ENCODE data around the gene WDR91. TPM values are rescaled to one million over a fixed set of nuclear protein-coding genes. Genes with fewer than 3 reads are reported as not detected.

Gene WDR91
- polyA plus RNA-seq, 2 of the 4 experiments (the other 2 are of a cell fraction) = 5.1 to 5.3 TPM

DNA sequence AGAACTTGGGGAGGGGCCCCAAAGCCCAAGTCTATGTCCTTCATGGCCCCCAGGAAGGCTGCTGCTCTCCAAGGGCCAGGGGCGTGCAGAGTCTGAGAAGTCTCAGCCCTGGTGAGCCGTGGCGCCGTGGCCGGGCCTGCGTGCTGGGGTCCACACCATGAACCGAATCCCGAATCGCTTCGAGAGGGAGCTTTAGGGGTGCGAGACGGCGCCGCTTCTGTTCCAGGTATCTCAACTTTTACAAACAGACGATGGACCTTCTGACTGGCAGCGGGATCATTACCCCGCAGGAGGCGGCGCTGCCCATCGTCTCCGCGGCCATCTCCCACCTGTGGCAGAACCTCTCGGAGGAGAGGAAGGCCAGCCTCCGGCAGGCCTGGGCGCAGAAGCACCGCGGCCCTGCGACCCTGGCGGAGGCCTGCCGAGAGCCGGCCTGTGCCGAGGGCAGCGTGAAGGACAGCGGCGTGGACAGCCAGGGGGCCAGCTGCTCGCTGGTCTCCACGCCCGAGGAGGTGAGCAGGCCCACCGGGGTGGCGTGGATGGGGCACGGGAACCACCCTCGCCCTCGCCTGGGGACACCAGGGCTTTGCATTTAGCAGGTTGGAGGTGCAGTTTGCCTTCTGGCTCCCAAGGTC is 35.0 kb upstream of the WDR91 start (continued):
- TF ChIP-seq, protein P1, sequence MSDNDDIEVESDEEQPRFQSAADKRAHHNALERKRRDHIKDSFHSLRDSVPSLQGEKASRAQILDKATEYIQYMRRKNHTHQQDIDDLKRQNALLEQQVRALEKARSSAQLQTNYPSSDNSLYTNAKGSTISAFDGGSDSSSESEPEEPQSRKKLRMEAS (IDR thresholded peaks at IDR 0.05) = no peak
- TF ChIP-seq ZFP36 (IDR thresholded peaks at IDR 0.05; ENCODE audit: borderline replicate concordance, partially characterized antibody) = no peak

DNA sequence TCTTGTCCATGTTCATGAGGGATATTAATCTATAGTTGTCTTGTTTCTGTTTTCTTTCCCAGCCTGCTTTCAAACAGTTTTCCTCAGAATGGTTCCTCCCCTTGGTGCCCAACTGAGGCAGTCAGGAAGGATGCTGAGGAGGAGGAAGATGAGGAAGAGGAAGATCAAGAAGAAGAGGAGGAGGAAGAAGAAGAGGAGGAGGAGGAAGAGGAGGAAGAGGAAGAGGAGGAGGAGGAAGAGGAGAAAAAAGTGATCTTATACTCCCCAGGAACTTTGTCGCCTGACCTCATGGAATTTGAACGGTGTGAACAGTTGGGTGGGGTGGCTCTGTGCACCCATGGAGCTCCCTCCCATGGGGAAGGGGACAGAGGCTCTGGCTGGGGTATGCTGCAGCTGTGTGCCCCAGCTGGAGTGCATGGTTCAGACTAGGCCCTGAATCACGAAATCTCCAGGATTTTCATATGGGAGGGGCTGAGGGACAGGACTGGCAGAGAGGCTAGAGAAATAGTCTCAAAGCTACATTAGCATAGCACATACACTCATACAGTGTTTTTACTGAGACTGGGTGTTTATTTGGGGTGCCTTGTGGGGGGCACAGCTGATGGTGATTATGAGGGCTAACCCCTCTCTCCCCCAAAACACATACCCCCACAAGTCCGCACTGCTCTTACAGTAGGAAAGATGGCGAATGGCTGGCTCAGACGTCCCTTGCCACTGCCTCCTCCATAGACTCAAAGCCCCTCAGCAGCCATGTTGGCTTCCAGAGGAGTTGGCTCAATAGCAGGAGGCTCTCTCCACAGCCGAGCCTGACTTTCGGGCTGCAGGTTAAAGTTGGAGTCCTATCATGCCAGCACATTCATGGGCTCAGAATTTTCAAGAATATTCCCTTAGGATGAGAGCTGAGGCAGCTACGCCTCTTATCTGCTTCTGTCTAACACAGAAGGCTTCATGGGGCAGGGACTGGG is 34.2 kb upstream of the WDR91 start:
- Histone ChIP-seq H3K4me3 (no peak overlapping the region), H3K9me3 (no peaks in the 10 kb centered on the region), H3K27ac (no peak overlapping the region), H3K4me2 (no peak overlapping the region), H3K4me1 (no peaks in the 10 kb centered on the region)
- ChIA-PET POLR2A (no interaction called here), CTCF (interaction anchor here (2.8 kb wide), 1 partner anchor 9 kb away, joined by 9 read pairs; no protein-coding TSS in a partner anchor)
- ATAC-seq (no peak), FAIRE-seq (no peak), DNase-seq (ENCODE audit: low read depth in 1 of 2, low spot score in 1 of 2) (no peak)
- 69% methylated on average over 8 of the region's 9 CpGs for WGBS (ENCODE audit: missing lambda C conversion rate)
- TF ChIP-seq HOXB13 (CRISPR knock-in tag; IDR thresholded peaks at IDR 0.05; ENCODE audit: low read depth) (no peak), GATA3 (IDR thresholded peaks at IDR 0.05; ENCODE audit: borderline replicate concordance) (no peak), RAD21 (conservative IDR thresholded peaks at IDR 0.05 in 1 of 2, IDR thresholded peaks at IDR 0.05 in 1 of 2) (no peak), POLR2A (IDR thresholded peaks at IDR 0.05; ENCODE audit: low read length) (no peak), TFCP2L1 (CRISPR knock-in tag; IDR thresholded peaks at IDR 0.05) (no peak), MAZ (IDR thresholded peaks at IDR 0.05; ENCODE audit: borderline replicate concordance, low read depth, low read length) (no peak), JUN (IDR thresholded peaks at IDR 0.05) (no peak), POLR2AphosphoS2 (conservative IDR thresholded peaks at IDR 0.05; ENCODE audit: low read length) (no peak), CHD2 (IDR thresholded peaks at IDR 0.05; ENCODE audit: low read length, partially characterized antibody) (no peak), PHF8 (IDR thresholded peaks at IDR 0.05; ENCODE audit: borderline replicate concordance, low read depth) (no peak), ZNF302 (CRISPR knock-in tag; IDR thresholded peaks at IDR 0.05) (no peak), CEBPB (IDR thresholded peaks at IDR 0.05) (no peak), FOSL2 (IDR thresholded peaks at IDR 0.05) (no peak), FOSL2 (CRISPR knock-in tag; IDR thresholded peaks at IDR 0.05) (no peak), ZFP36 (IDR thresholded peaks at IDR 0.05; ENCODE audit: borderline replicate concordance, partially characterized antibody) (no peak), MYC (IDR thresholded peaks at IDR 0.05; ENCODE audit: borderline replicate concordance, low read length) (no peak)
- TF ChIP-seq, protein P2, sequence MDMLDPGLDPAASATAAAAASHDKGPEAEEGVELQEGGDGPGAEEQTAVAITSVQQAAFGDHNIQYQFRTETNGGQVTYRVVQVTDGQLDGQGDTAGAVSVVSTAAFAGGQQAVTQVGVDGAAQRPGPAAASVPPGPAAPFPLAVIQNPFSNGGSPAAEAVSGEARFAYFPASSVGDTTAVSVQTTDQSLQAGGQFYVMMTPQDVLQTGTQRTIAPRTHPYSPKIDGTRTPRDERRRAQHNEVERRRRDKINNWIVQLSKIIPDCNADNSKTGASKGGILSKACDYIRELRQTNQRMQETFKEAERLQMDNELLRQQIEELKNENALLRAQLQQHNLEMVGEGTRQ (IDR thresholded peaks at IDR 0.05) = no peak
- TF ChIP-seq, protein P3, sequence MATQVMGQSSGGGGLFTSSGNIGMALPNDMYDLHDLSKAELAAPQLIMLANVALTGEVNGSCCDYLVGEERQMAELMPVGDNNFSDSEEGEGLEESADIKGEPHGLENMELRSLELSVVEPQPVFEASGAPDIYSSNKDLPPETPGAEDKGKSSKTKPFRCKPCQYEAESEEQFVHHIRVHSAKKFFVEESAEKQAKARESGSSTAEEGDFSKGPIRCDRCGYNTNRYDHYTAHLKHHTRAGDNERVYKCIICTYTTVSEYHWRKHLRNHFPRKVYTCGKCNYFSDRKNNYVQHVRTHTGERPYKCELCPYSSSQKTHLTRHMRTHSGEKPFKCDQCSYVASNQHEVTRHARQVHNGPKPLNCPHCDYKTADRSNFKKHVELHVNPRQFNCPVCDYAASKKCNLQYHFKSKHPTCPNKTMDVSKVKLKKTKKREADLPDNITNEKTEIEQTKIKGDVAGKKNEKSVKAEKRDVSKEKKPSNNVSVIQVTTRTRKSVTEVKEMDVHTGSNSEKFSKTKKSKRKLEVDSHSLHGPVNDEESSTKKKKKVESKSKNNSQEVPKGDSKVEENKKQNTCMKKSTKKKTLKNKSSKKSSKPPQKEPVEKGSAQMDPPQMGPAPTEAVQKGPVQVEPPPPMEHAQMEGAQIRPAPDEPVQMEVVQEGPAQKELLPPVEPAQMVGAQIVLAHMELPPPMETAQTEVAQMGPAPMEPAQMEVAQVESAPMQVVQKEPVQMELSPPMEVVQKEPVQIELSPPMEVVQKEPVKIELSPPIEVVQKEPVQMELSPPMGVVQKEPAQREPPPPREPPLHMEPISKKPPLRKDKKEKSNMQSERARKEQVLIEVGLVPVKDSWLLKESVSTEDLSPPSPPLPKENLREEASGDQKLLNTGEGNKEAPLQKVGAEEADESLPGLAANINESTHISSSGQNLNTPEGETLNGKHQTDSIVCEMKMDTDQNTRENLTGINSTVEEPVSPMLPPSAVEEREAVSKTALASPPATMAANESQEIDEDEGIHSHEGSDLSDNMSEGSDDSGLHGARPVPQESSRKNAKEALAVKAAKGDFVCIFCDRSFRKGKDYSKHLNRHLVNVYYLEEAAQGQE (IDR thresholded peaks at IDR 0.05) = no peak
- TF ChIP-seq, protein P4, sequence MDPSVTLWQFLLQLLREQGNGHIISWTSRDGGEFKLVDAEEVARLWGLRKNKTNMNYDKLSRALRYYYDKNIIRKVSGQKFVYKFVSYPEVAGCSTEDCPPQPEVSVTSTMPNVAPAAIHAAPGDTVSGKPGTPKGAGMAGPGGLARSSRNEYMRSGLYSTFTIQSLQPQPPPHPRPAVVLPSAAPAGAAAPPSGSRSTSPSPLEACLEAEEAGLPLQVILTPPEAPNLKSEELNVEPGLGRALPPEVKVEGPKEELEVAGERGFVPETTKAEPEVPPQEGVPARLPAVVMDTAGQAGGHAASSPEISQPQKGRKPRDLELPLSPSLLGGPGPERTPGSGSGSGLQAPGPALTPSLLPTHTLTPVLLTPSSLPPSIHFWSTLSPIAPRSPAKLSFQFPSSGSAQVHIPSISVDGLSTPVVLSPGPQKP (IDR thresholded peaks at IDR 0.05; ENCODE audit: low read depth, low read length) = no peak
- TF ChIP-seq, protein P1 (IDR thresholded peaks at IDR 0.05) = no peak
- TF ChIP-seq, protein P5, sequence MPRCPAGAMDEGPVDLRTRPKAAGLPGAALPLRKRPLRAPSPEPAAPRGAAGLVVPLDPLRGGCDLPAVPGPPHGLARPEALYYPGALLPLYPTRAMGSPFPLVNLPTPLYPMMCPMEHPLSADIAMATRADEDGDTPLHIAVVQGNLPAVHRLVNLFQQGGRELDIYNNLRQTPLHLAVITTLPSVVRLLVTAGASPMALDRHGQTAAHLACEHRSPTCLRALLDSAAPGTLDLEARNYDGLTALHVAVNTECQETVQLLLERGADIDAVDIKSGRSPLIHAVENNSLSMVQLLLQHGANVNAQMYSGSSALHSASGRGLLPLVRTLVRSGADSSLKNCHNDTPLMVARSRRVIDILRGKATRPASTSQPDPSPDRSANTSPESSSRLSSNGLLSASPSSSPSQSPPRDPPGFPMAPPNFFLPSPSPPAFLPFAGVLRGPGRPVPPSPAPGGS (IDR thresholded peaks at IDR 0.05) = no peak
